Measurements from ENCODE around the gene GSG1L. TPM values are rescaled to one million over a fixed set of nuclear protein-coding genes. Genes with fewer than 3 reads are reported as not detected.

Gene GSG1L
- total and polyA plus RNA-seq, 4 donors = 0.14 to 1.3 (median 0.24) TPM

GRCh38 chr16:27752241-27752640 is 311.3 kb downstream of the GSG1L start:
- Histone ChIP-seq H3K4me1 (ENCODE audit: control insufficient read depth in 5 of 5, insufficient read depth in 5 of 5, low read length in 5 of 5) (peaks cover 0 to 4% (median 0%) of the 10 kb centered on the region in 5 donors), H3K9ac (ENCODE audit: insufficient read depth in 1 of 2, low read length in 2 of 2) (no peak overlapping the region), H3K27ac (ENCODE audit: low read depth in 1 of 2, low read length in 1 of 2) (no peak overlapping the region), H3K4me3 (no peak overlapping the region), H3K36me3 (ENCODE audit: control insufficient read depth in 4 of 4, insufficient read depth in 4 of 4, low read length in 4 of 4) (peaks cover 0 to 15% (median 8%) of the 10 kb centered on the region in 4 donors), H3K27me3 (ENCODE audit: control insufficient read depth in 3 of 3, insufficient read depth in 3 of 3, low read length in 2 of 3) (no peaks in the 10 kb centered on the region), H3K9me3 (ENCODE audit: control insufficient read depth in 4 of 4, insufficient read depth in 3 of 4, low read length in 3 of 4) (no peaks in the 10 kb centered on the region)
- ATAC-seq (ENCODE audit: insufficient read depth, low FRiP score) = no peak
- TF ChIP-seq CTCF (IDR thresholded peaks at IDR 0.05; ENCODE audit: control extremely low read depth, extremely low read depth) = no peak
- WGBS, 2 donors = 97 to 100% methylated on average over 4 of the region's 4 CpGs
- no peak for DNase-seq

DNA sequence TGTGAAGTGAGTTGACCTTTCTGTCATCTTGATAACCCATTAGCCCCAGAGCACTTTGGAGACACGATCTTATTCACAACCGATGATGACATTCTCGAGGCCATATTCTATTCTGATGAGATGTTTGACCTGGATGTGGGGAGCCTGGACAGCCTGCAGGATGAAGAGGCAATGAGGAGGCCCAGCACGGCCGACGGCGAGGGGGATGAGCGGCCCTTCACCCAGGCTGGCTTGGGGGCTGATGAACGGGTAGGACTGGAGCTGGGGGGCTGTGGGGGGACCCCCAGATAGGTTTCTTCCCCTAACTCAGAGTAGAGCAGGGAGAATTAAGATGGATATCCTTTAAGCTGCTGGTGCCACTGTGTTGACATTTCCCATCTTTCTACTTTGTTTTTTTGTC is 311.8 kb downstream of the GSG1L start:
- TF ChIP-seq CTCF (IDR thresholded peaks at IDR 0.05; ENCODE audit: control extremely low read depth, extremely low read depth) = no peak
- no peak for DNase-seq
- Histone ChIP-seq H3K9me3 (ENCODE audit: control insufficient read depth in 4 of 4, insufficient read depth in 3 of 4, low read length in 3 of 4) (no peaks in the 10 kb centered on the region), H3K27me3 (ENCODE audit: control insufficient read depth in 3 of 3, insufficient read depth in 3 of 3, low read length in 2 of 3) (no peaks in the 10 kb centered on the region), H3K36me3 (ENCODE audit: control insufficient read depth in 4 of 4, insufficient read depth in 4 of 4, low read length in 4 of 4) (peaks cover 0 to 15% (median 8%) of the 10 kb centered on the region in 4 donors), H3K9ac (ENCODE audit: insufficient read depth in 1 of 2, low read length in 2 of 2) (no peak overlapping the region), H3K4me1 (ENCODE audit: control insufficient read depth in 5 of 5, insufficient read depth in 5 of 5, low read length in 5 of 5) (peaks cover 0 to 4% (median 0%) of the 10 kb centered on the region in 5 donors), H3K27ac (ENCODE audit: low read depth in 1 of 2, low read length in 1 of 2) (no peak overlapping the region), H3K4me3 (no peak overlapping the region)
- ATAC-seq (ENCODE audit: insufficient read depth, low FRiP score) = no peak
- 88 to 94% methylated on average over 9 of the region's 9 CpGs for WGBS, 2 donors

DNA sequence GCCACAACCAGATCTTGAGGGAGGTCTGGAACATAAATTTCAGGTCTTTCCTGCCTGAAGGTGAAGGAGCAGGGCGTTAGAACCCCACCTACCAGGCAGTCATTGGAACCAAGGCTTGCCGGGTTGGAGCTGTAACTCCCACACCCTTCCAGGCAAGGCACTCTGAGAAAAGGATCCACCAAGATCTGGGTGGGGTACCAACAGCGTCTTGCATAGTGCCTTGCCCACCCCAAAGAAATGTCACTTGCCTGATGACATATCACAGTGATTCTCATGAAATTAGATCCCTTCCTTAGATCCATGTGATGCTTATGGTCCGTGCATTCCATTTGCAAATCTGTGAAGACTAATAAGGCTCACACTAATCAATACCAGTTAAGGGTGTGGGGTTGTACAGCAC is 312.3 kb downstream of the GSG1L start:
- Histone ChIP-seq H3K4me3 (no peak overlapping the region), H3K4me1 (ENCODE audit: control insufficient read depth in 5 of 5, insufficient read depth in 5 of 5, low read length in 5 of 5) (peaks cover 0 to 3% (median 0%) of the 10 kb centered on the region in 5 donors), H3K36me3 (ENCODE audit: control insufficient read depth in 4 of 4, insufficient read depth in 4 of 4, low read length in 4 of 4) (peaks cover 0 to 15% (median 7%) of the 10 kb centered on the region in 4 donors), H3K27ac (ENCODE audit: low read depth in 1 of 2, low read length in 1 of 2) (no peak overlapping the region), H3K9me3 (ENCODE audit: control insufficient read depth in 4 of 4, insufficient read depth in 3 of 4, low read length in 3 of 4) (no peaks in the 10 kb centered on the region), H3K9ac (ENCODE audit: insufficient read depth in 1 of 2, low read length in 2 of 2) (no peak overlapping the region), H3K27me3 (ENCODE audit: control insufficient read depth in 3 of 3, insufficient read depth in 3 of 3, low read length in 2 of 3) (no peaks in the 10 kb centered on the region)
- DNase-seq = no peak
- no peak for ATAC-seq (ENCODE audit: insufficient read depth, low FRiP score)
- 96 to 97% methylated on average over 4 of the region's 4 CpGs for WGBS, 2 donors
- no peak for TF ChIP-seq CTCF (IDR thresholded peaks at IDR 0.05; ENCODE audit: control extremely low read depth, extremely low read depth)

DNA sequence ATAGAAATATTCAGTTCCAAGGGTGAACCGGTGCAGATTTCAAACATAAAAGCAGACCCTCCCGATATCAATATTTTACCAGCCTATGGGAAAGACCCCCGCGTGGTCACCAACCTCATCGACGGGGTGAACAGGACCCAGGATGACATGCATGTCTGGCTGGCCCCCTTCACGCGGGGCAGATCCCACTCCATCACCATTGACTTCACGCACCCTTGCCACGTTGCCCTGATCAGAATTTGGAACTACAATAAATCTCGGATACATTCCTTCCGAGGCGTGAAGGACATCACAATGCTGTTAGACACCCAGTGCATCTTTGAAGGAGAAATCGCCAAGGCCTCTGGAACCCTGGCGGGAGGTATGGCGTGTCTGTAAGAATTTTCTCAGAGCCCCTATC is 313.6 kb downstream of the GSG1L start:
- Histone ChIP-seq H3K27ac (ENCODE audit: low read depth in 1 of 2, low read length in 1 of 2) (no peak overlapping the region), H3K4me3 (no peak overlapping the region), H3K36me3 (ENCODE audit: control insufficient read depth in 4 of 4, insufficient read depth in 4 of 4, low read length in 4 of 4) (peaks cover 0 to 12% (median 6%) of the 10 kb centered on the region in 4 donors), H3K9me3 (ENCODE audit: control insufficient read depth in 4 of 4, insufficient read depth in 3 of 4, low read length in 3 of 4) (no peaks in the 10 kb centered on the region), H3K9ac (ENCODE audit: insufficient read depth in 1 of 2, low read length in 2 of 2) (no peak overlapping the region), H3K4me1 (ENCODE audit: control insufficient read depth in 5 of 5, insufficient read depth in 5 of 5, low read length in 5 of 5) (peaks cover 0 to 3% (median 0%) of the 10 kb centered on the region in 5 donors), H3K27me3 (ENCODE audit: control insufficient read depth in 3 of 3, insufficient read depth in 3 of 3, low read length in 2 of 3) (no peaks in the 10 kb centered on the region)
- 97 to 98% methylated on average over 16 of the region's 16 CpGs for WGBS, 2 donors
- no peak for TF ChIP-seq CTCF (IDR thresholded peaks at IDR 0.05; ENCODE audit: control extremely low read depth, extremely low read depth)
- ATAC-seq (ENCODE audit: insufficient read depth, low FRiP score) (no peak), DNase-seq (no peak)
